Ishikawa (cell line): ENCODE data around the gene RHBDD1.

Experiments
- CEBPB ChIP-seq: IDR thresholded peaks from 2 replicates; pipeline ENCODE4 v1.6.1; 2012
- CREB1 ChIP-seq: IDR thresholded peaks from 2 replicates; pipeline ENCODE4 v1.6.1; 2012; ENCODE audit warnings: low read depth
- EGR1 ChIP-seq: IDR thresholded peaks from 2 replicates; pipeline ENCODE4 v1.6.1; 2012
- EP300 ChIP-seq: IDR thresholded peaks from 2 replicates; pipeline ENCODE4 v1.6.1; 2012; ENCODE audit warnings: borderline replicate concordance
- FOXM1 ChIP-seq: IDR thresholded peaks from 2 replicates; pipeline ENCODE4 v1.6.1; 2012; ENCODE audit warnings: low read depth, borderline replicate concordance
- MAX ChIP-seq: IDR thresholded peaks from 2 replicates; pipeline ENCODE4 v1.6.1; 2012
- NFIC ChIP-seq: IDR thresholded peaks from 2 replicates; pipeline ENCODE4 v1.6.1; 2012
- RAD21 ChIP-seq: IDR thresholded peaks from 2 replicates; pipeline ENCODE4 v1.6.1; 2012; ENCODE audit warnings: low read depth
- REST ChIP-seq: IDR thresholded peaks from 2 replicates; pipeline ENCODE4 v1.6.1; 2012; ENCODE audit warnings: low read depth, mild to moderate bottlenecking
- TAF1 ChIP-seq: IDR thresholded peaks from 2 replicates; pipeline ENCODE4 v1.6.1; 2012; ENCODE audit warnings: low read depth, mild to moderate bottlenecking
- TCF12 ChIP-seq: IDR thresholded peaks from 2 replicates; pipeline ENCODE4 v1.6.1; 2012; ENCODE audit warnings: low read depth
- TEAD4 ChIP-seq: IDR thresholded peaks from 2 replicates; pipeline ENCODE4 v1.6.1; 2012
- YY1 ChIP-seq: IDR thresholded peaks from 2 replicates; pipeline ENCODE4 v1.6.1; 2012; ENCODE audit warnings: low read depth
- ZBTB7A ChIP-seq: IDR thresholded peaks from 2 replicates; pipeline ENCODE4 v1.6.1; 2012; ENCODE audit warnings: low read depth
- TF ChIP-seq, protein P1 (sequence below): IDR thresholded peaks from 2 replicates; pipeline ENCODE4 v1.6.1; 2012

RHBDD1 gene

GRCh38 chr2:226839161-226839560, 3.3 kb downstream of the RHBDD1 start:
- no peak for TF ChIP-seq EGR1
- no peak for TF ChIP-seq FOXM1

DNA sequence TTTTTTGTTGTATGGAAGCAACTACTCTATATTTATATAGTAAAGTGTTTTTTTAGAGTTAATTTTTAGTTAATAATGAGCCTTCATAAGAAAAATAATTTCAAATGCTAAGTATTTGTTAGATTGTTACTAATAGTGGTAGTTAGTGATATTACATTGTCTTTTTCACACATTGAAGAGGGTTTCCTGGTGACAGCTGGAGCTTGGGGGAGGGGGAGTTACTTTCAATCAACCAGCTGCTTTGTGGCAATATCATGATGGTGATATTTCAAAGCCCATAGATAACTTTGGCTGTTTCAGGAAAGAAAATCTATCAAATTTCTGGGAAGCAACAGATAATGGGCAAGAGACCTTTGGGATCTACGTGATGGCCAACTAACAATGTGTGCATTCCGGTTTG, 4.1 kb downstream of the RHBDD1 start:
- no peak for TF ChIP-seq TEAD4
- no peak for TF ChIP-seq TAF1
- TF ChIP-seq ZBTB7A, result no peak
- no peak for TF ChIP-seq MAX
- TF ChIP-seq, protein P1, sequence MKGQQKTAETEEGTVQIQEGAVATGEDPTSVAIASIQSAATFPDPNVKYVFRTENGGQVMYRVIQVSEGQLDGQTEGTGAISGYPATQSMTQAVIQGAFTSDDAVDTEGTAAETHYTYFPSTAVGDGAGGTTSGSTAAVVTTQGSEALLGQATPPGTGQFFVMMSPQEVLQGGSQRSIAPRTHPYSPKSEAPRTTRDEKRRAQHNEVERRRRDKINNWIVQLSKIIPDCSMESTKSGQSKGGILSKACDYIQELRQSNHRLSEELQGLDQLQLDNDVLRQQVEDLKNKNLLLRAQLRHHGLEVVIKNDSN, result no peak
- no peak for TF ChIP-seq NFIC
- TF ChIP-seq EGR1, result no peak
- TF ChIP-seq CEBPB, result no peak
- no peak for TF ChIP-seq REST
- TF ChIP-seq TCF12, result no peak
- TF ChIP-seq CREB1, result no peak
- TF ChIP-seq YY1, result no peak
- TF ChIP-seq RAD21, result no peak
- TF ChIP-seq EP300, result no peak

DNA sequence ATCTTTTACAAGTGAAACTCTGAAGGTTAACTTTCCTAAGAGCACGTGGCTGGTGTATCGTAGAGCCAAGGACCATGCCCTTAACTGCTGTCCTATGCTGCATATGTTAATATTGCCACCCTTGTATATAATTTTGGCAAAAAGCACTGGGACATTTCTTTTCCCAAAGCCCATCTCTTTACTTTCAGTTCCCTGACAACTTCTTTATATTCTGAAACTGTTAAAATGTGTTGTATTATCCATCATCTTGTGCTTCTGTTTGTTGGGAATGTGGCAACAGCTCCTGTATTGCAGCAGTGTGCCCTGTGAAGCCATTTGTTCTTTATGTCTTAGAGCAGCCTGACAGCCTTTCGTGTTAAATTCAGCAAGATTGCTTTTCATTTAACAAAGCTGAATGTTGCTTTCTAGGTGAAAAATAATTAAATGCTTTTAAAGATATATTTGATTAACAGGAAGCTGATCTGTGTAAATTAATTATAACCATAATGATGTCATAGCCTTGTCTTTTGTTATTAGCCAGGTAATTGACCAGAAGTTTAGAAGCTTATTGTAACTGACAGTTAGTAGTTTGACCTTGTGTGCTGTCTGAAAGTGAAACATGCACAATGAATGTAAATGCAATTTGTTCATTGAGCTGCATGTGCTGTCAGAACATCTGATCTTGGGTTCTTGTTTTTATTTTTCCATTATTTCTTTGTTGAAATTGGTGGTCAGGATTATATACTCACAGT, 9.7 kb downstream of the RHBDD1 start:
- no peak for TF ChIP-seq FOXM1
- TF ChIP-seq RAD21, result no peak
- TF ChIP-seq REST, result no peak
- no peak for TF ChIP-seq EGR1
- no peak for TF ChIP-seq CREB1
- no peak for TF ChIP-seq MAX
- TF ChIP-seq NFIC, result no peak
- no peak for TF ChIP-seq YY1
- no peak for TF ChIP-seq CEBPB
- no peak for TF ChIP-seq ZBTB7A
- no peak for TF ChIP-seq TCF12

- no peak for TF ChIP-seq EP300
- no peak for TF ChIP-seq FOXM1
- TF ChIP-seq NFIC, result no peak
- TF ChIP-seq YY1, result no peak
- no peak for TF ChIP-seq CREB1
- no peak for TF ChIP-seq EGR1
- no peak for TF ChIP-seq ZBTB7A
- TF ChIP-seq, protein P1, result no peak
- TF ChIP-seq MAX, result no peak
Measured at GRCh38 chr2:226847090-226847489, 11.2 kb downstream of the RHBDD1 start.

- TF ChIP-seq, protein P1, result no peak
- TF ChIP-seq NFIC, result no peak
- no peak for TF ChIP-seq TCF12
- TF ChIP-seq CEBPB, result no peak
- TF ChIP-seq EGR1, result no peak
- TF ChIP-seq EP300, result no peak
- no peak for TF ChIP-seq CREB1
Measured at GRCh38 chr2:226847511-226847910, 11.7 kb downstream of the RHBDD1 start.

DNA sequence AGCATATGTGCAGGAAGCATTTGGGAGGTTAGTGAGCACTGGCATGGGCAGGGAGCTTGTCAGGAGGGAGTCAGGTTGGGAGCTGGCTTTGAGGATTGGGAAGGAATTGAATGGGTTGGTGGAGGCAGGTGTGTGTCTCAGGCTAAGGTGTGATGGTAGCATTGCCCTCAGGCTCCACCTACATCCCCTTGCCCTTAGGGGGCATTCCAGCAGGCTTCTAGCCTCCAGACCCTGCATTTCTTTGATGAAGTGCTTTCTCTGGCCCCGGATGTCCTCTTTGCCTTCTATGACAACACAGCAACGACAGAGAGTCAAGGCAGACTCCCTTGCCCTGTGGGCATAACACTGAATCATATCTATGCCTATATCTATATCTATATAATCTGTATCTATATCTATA, 13.5 kb downstream of the RHBDD1 start:
- no peak for TF ChIP-seq RAD21
- TF ChIP-seq ZBTB7A, result no peak
- TF ChIP-seq NFIC, result no peak
- TF ChIP-seq MAX, result no peak
- no peak for TF ChIP-seq CREB1
- no peak for TF ChIP-seq YY1
- no peak for TF ChIP-seq CEBPB
- no peak for TF ChIP-seq TCF12
- TF ChIP-seq TAF1, result no peak
- TF ChIP-seq TEAD4, result no peak
- TF ChIP-seq REST, result no peak
- TF ChIP-seq, protein P1, result no peak
- no peak for TF ChIP-seq FOXM1
- no peak for TF ChIP-seq EP300
- TF ChIP-seq EGR1, result no peak
